ENCODE results near the gene CLEC4M. TPM values are rescaled to one million over a fixed set of nuclear protein-coding genes. Genes with fewer than 3 reads are reported as not detected.

CLEC4M gene
- total RNA-seq, 1 experiment from 2014 or later, result not detected

- H2BK20ac ChIP-seq (ENCODE audit: low read depth, low read length, poor library complexity, severe bottlenecking), result no peak overlapping the region
- H3K18ac ChIP-seq (ENCODE audit: insufficient read length, low read depth, low read length), result no peak overlapping the region
- H3K23me2 ChIP-seq (ENCODE audit: insufficient read length, low read depth, low read length, poor library complexity, severe bottlenecking), result no peaks in the 10 kb centered on the region
- H3K4me3 Mint-ChIP-seq, result no peak overlapping the region
- H3K27me3 ChIP-seq (ENCODE audit: insufficient read depth, low read length), result no peaks in the 10 kb centered on the region
- H3K9me3 ChIP-seq (ENCODE audit: control insufficient read depth, low read depth, low read length), result no peaks in the 10 kb centered on the region
- no peak overlapping the region for H4K91ac ChIP-seq (ENCODE audit: insufficient read length, low read depth, low read length)
- no peaks in the 10 kb centered on the region for H4K20me1 ChIP-seq (ENCODE audit: control insufficient read depth, insufficient read depth, insufficient read length)
- H2BK12ac ChIP-seq (ENCODE audit: insufficient read length, low read depth, low read length), result no peak overlapping the region
- DNase-seq, result no peak
- no peak overlapping the region for H3K4ac ChIP-seq (ENCODE audit: low read depth, low read length)
- H3K79me2 ChIP-seq (ENCODE audit: insufficient read depth, low read length), result no peaks in the 10 kb centered on the region
- no peak overlapping the region for H3K9ac ChIP-seq (ENCODE audit: extremely low read depth, insufficient read length, low read length)
- no peak overlapping the region for H3K56ac ChIP-seq (ENCODE audit: insufficient read length, low read depth, low read length)
- H3K9me3 Mint-ChIP-seq, result peaks cover 21 to 22% of the 10 kb centered on the region in 2 experiments
- peaks cover under 1 to 18% (median 4%) of the 10 kb centered on the region in 3 experiments for H3K36me3 Mint-ChIP-seq (ENCODE audit: insufficient read depth in 1 of 3, low read depth in 3 of 3)
- no peak overlapping the region for H2BK5ac ChIP-seq (ENCODE audit: insufficient read length, low read length)
- no peak overlapping the region for H2BK120ac ChIP-seq (ENCODE audit: low read depth, low read length, poor library complexity, severe bottlenecking)
- H3K4me2 ChIP-seq (ENCODE audit: insufficient read depth, insufficient read length, low read length), result no peak overlapping the region
- peaks cover 5 to 10% of the 10 kb centered on the region in 2 experiments; a peak in 3 of 4 replicates for H3K4me1 Mint-ChIP-seq
- H3K14ac ChIP-seq (ENCODE audit: insufficient read depth, low read length), result no peak overlapping the region
- no peak overlapping the region for H3K27ac Mint-ChIP-seq
- no peaks in the 10 kb centered on the region; the same call in 1 of the 2 replicates for H3K4me1 ChIP-seq (ENCODE audit: insufficient read depth, low read length)
- no peak overlapping the region for H4K8ac ChIP-seq (replicated peaks; ENCODE audit: insufficient read length, low read depth, low read length)
- WGBS (ENCODE audit: extremely low coverage, insufficient read length, low lambda C conversion rate), result no CpG with 5 or more reads among the region's 3 CpGs
- H3K27me3 Mint-ChIP-seq (ENCODE audit: low read depth), result peaks cover 35% of the 10 kb centered on the region
- no peaks in the 10 kb centered on the region for H3K79me1 ChIP-seq (ENCODE audit: insufficient read depth, low read depth, low read length, poor library complexity, severe bottlenecking)
- H3K23ac ChIP-seq (ENCODE audit: insufficient read length, low read depth, low read length), result no peak overlapping the region
- no peak overlapping the region for H2BK15ac ChIP-seq (ENCODE audit: low read depth, low read length)
- H4K5ac ChIP-seq (ENCODE audit: insufficient read length, low read depth, low read length), result no peak overlapping the region
- H3K27ac ChIP-seq (ENCODE audit: insufficient read length, low read depth, low read length), result no peak overlapping the region
- H2AFZ ChIP-seq (ENCODE audit: low read length), result no peak overlapping the region
- TF ChIP-seq, protein P1, sequence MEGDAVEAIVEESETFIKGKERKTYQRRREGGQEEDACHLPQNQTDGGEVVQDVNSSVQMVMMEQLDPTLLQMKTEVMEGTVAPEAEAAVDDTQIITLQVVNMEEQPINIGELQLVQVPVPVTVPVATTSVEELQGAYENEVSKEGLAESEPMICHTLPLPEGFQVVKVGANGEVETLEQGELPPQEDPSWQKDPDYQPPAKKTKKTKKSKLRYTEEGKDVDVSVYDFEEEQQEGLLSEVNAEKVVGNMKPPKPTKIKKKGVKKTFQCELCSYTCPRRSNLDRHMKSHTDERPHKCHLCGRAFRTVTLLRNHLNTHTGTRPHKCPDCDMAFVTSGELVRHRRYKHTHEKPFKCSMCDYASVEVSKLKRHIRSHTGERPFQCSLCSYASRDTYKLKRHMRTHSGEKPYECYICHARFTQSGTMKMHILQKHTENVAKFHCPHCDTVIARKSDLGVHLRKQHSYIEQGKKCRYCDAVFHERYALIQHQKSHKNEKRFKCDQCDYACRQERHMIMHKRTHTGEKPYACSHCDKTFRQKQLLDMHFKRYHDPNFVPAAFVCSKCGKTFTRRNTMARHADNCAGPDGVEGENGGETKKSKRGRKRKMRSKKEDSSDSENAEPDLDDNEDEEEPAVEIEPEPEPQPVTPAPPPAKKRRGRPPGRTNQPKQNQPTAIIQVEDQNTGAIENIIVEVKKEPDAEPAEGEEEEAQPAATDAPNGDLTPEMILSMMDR (conservative IDR thresholded peaks at IDR 0.05), result no peak
- H3T11ph ChIP-seq (ENCODE audit: low read length), result no peak overlapping the region
- no peak overlapping the region for H2AK5ac ChIP-seq (ENCODE audit: insufficient read length, low read length)
Measured at GRCh38 chr19:7806234-7806633, 43.2 kb downstream of the CLEC4M start.

All from H9 (cell line).